NCI-H526 (cell line): ENCODE data around the gene RIMBP2.
"Not testable (repeated sequence)": the region's sequence is repeated elsewhere in the genome, so short reads cannot be mapped to it uniquely, and the experiment has no call there.

Experiments used
- DNase-seq, 2 experiments: peaks; one replicate each; lab custom pipeline; 2025; lab: John Stamatoyannopoulos, UW

The RIMBP2 gene

GRCh38 chr12:130656411-130656810 is 59.7 kb downstream of the RIMBP2 start:
- no peak for DNase-seq

- DNase-seq = no peak
Measured at GRCh38 chr12:130655881-130656280, 60.2 kb downstream of the RIMBP2 start.

GRCh38 chr12:130655010-130655409 is 61.1 kb downstream of the RIMBP2 start:
- DNase-seq = peak; percentile 74 to 82

GRCh38 chr12:130651188-130651959 is 64.7 kb downstream of the RIMBP2 start:
- DNase-seq = no peak

GRCh38 chr12:130650131-130650530 is 66.0 kb downstream of the RIMBP2 start:
- no peak for DNase-seq

- DNase-seq = no peak
Measured at GRCh38 chr12:130649101-130650045, 66.7 kb downstream of the RIMBP2 start.

GRCh38 chr12:130647814-130648213 is 68.3 kb downstream of the RIMBP2 start:
- no peak for DNase-seq

- DNase-seq = peak; percentile 68 to 74
Measured at GRCh38 chr12:130646716-130647370, 69.3 kb downstream of the RIMBP2 start.

GRCh38 chr12:130646191-130646590 is 69.9 kb downstream of the RIMBP2 start:
- not testable (repeated sequence) for DNase-seq

GRCh38 chr12:130645751-130646150 is 70.3 kb downstream of the RIMBP2 start:
- DNase-seq = no peak

GRCh38 chr12:130644566-130644965 is 71.5 kb downstream of the RIMBP2 start:
- DNase-seq = no peak

GRCh38 chr12:130644146-130644545 is 72.0 kb downstream of the RIMBP2 start:
- no peak for DNase-seq

GRCh38 chr12:130642856-130643255 is 73.2 kb downstream of the RIMBP2 start:
- no peak for DNase-seq

- no peak for DNase-seq
Measured at GRCh38 chr12:130641533-130642184, 74.4 kb downstream of the RIMBP2 start.

GRCh38 chr12:130640901-130641300 is 75.2 kb downstream of the RIMBP2 start:
- no peak for DNase-seq

- peak in 1 of 2 experiments; percentile 52 for DNase-seq
Measured at GRCh38 chr12:130640496-130640895, 75.6 kb downstream of the RIMBP2 start.

- peak; percentile 67 to 78 for DNase-seq
Measured at GRCh38 chr12:130639476-130640424, 76.3 kb downstream of the RIMBP2 start.

- DNase-seq = no peak
Measured at GRCh38 chr12:130636370-130636769, 79.7 kb downstream of the RIMBP2 start.

GRCh38 chr12:130634866-130635265 is 81.2 kb downstream of the RIMBP2 start:
- peak; percentile 94 for DNase-seq

- peak; percentile 95 to 97 for DNase-seq
Measured at GRCh38 chr12:130633771-130634170, 82.3 kb downstream of the RIMBP2 start.

- peak; percentile 81 to 84 for DNase-seq
Measured at GRCh38 chr12:130632642-130633041, 83.5 kb downstream of the RIMBP2 start.
